Nephron progenitor cell (in vitro differentiated cells): ENCODE data around the gene C17orf100.

Experiments used
- DNase-seq: peaks from one replicate; pipeline ENCODE4 v3.0.0; 2021
- H3K27ac Mint-ChIP-seq: 2 replicates; pipeline ENCODE4 v1.8.0; 2021; ENCODE audit warnings: mild to moderate bottlenecking, moderate library complexity, mixed read lengths
- H3K27me3 Mint-ChIP-seq: 2 replicates; pipeline ENCODE4 v1.8.0; 2021; ENCODE audit warnings: mild to moderate bottlenecking, low read depth, mixed read lengths; ENCODE audit not compliant: poor library complexity
- H3K36me3 Mint-ChIP-seq: 2 replicates; pipeline ENCODE4 v1.8.0; 2021; ENCODE audit warnings: low read depth, mixed read lengths
- H3K4me1 Mint-ChIP-seq: 2 replicates; pipeline ENCODE4 v1.8.0; 2021; ENCODE audit warnings: mixed read lengths
- H3K4me3 Mint-ChIP-seq: 2 replicates; pipeline ENCODE4 v1.8.0; 2021; ENCODE audit warnings: mild to moderate bottlenecking, moderate library complexity, mixed read lengths
- H3K9me3 Mint-ChIP-seq: 2 replicates; pipeline ENCODE4 v1.8.0; 2021; ENCODE audit warnings: mild to moderate bottlenecking, moderate library complexity, mixed read lengths
- CTCF ChIP-seq: fragments of 200-600 bp; sonication (generic); IDR thresholded peaks from 2 replicates; pipeline ENCODE4 v1.5.0; 2021; ENCODE audit warnings: antibody characterized with exemption

Gene C17orf100

GRCh38 chr17:6633263-6633662 is 18.3 kb upstream of the C17orf100 start:
- H3K4me3 Mint-ChIP-seq: no peak overlapping the region
- H3K4me1 Mint-ChIP-seq: peaks cover 20% of the 10 kb centered on the region
- no peak for DNase-seq
- peaks cover 60% of the 10 kb centered on the region for H3K36me3 Mint-ChIP-seq
- H3K9me3 Mint-ChIP-seq: no peaks in the 10 kb centered on the region
- H3K27me3 Mint-ChIP-seq: no peaks in the 10 kb centered on the region
- H3K27ac Mint-ChIP-seq: no peak overlapping the region
- no peak for TF ChIP-seq CTCF

- no peaks in the 10 kb centered on the region for H3K27me3 Mint-ChIP-seq
- DNase-seq: no peak
- peaks cover 33% of the 10 kb centered on the region for H3K4me1 Mint-ChIP-seq
- no peak overlapping the region for H3K27ac Mint-ChIP-seq
- H3K9me3 Mint-ChIP-seq: no peaks in the 10 kb centered on the region
- no peak overlapping the region for H3K4me3 Mint-ChIP-seq
- peaks cover 45% of the 10 kb centered on the region for H3K36me3 Mint-ChIP-seq
- no peak for TF ChIP-seq CTCF
Observed at GRCh38 chr17:6636105-6636504, 15.5 kb upstream of the C17orf100 start.

GRCh38 chr17:6636616-6637457 is 14.7 kb upstream of the C17orf100 start:
- DNase-seq: no peak
- H3K4me1 Mint-ChIP-seq: peaks cover 40% of the 10 kb centered on the region
- no peak overlapping the region for H3K27ac Mint-ChIP-seq
- peaks cover 39% of the 10 kb centered on the region for H3K36me3 Mint-ChIP-seq
- peak overlapping the region; percentile 44 for H3K4me3 Mint-ChIP-seq
- no peak for TF ChIP-seq CTCF
- H3K9me3 Mint-ChIP-seq: no peaks in the 10 kb centered on the region
- H3K27me3 Mint-ChIP-seq: no peaks in the 10 kb centered on the region

- peaks cover 35% of the 10 kb centered on the region for H3K36me3 Mint-ChIP-seq
- peaks cover 46% of the 10 kb centered on the region for H3K4me1 Mint-ChIP-seq
- peak overlapping the region; percentile 44 for H3K4me3 Mint-ChIP-seq
- no peak for DNase-seq
- H3K9me3 Mint-ChIP-seq: no peaks in the 10 kb centered on the region
- no peak overlapping the region for H3K27ac Mint-ChIP-seq
- no peak for TF ChIP-seq CTCF
- no peaks in the 10 kb centered on the region for H3K27me3 Mint-ChIP-seq
Observed at GRCh38 chr17:6637458-6637840, 14.1 kb upstream of the C17orf100 start.

GRCh38 chr17:6638046-6638908 is 13.3 kb upstream of the C17orf100 start:
- Mint-ChIP-seq H3K4me3 (peak overlapping the region; percentile 92), H3K36me3 (peaks cover 26% of the 10 kb centered on the region), H3K9me3 (no peaks in the 10 kb centered on the region), H3K4me1 (peaks cover 50% of the 10 kb centered on the region), H3K27me3 (no peaks in the 10 kb centered on the region), H3K27ac (peak overlapping the region; percentile 64)
- no peak for TF ChIP-seq CTCF
- no peak for DNase-seq
